ACC112 (cell line): ENCODE data around the gene ALPK3.

Source experiments
- H2AFZ ChIP-seq: fragments of 200-600 bp; sonication (generic); one replicate; pipeline ENCODE4 v1.6.0; 2017; ENCODE audit warnings: antibody characterized with exemption, low read length; ENCODE audit not compliant: unreplicated experiment
- H3K27ac ChIP-seq: fragments of 200-600 bp; sonication (generic); 2 replicates; pipeline ENCODE4 v1.5.1; 2014; ENCODE audit warnings: low read depth, mild to moderate bottlenecking, antibody characterized with exemption, low read length, moderate library complexity
- H3K27me3 ChIP-seq: fragments of 200-600 bp; sonication (generic); 2 replicates; pipeline ENCODE4 v1.6.1; 2014; ENCODE audit warnings: mild to moderate bottlenecking, antibody characterized with exemption, low read length, moderate library complexity, mixed read lengths; ENCODE audit not compliant: insufficient read depth
- H3K36me3 ChIP-seq: fragments of 200-600 bp; sonication (generic); 2 replicates; pipeline ENCODE4 v1.6.1; 2016; ENCODE audit warnings: mild to moderate bottlenecking, antibody characterized with exemption, low read length, moderate library complexity, mixed read lengths; ENCODE audit not compliant: insufficient read depth
- H3K4me1 ChIP-seq: fragments of 200-600 bp; sonication (generic); one replicate; pipeline ENCODE4 v1.6.1; 2016; ENCODE audit warnings: low read length, mixed read lengths; ENCODE audit not compliant: insufficient read depth, unreplicated experiment, control insufficient read depth
- H3K4me3 ChIP-seq: fragments of 200-600 bp; sonication (generic); 2 replicates; pipeline ENCODE4 v1.5.1; 2014; ENCODE audit warnings: mild to moderate bottlenecking, low read depth, low read length
- H3K79me2 ChIP-seq: fragments of 200-600 bp; sonication (generic); one replicate; pipeline ENCODE4 v1.6.0; 2016; ENCODE audit warnings: low read length; ENCODE audit not compliant: control insufficient read depth, unreplicated experiment, insufficient read depth

The ALPK3 gene

GRCh38 chr15:84862214-84862975 lies 45.2 kb downstream of the ALPK3 start:
- Histone ChIP-seq H3K27me3 (no peaks in the 10 kb centered on the region), H3K4me3 (no peak overlapping the region), H3K27ac (no peak overlapping the region), H3K4me1 (no peaks in the 10 kb centered on the region), H3K36me3 (no peaks in the 10 kb centered on the region), H2AFZ (no peak overlapping the region), H3K79me2 (no peaks in the 10 kb centered on the region)

GRCh38 chr15:84863565-84864443 lies 46.6 kb downstream of the ALPK3 start:
- H3K27me3 ChIP-seq, result no peaks in the 10 kb centered on the region
- H3K4me3 ChIP-seq, result no peak overlapping the region
- no peaks in the 10 kb centered on the region for H3K79me2 ChIP-seq
- no peaks in the 10 kb centered on the region for H3K4me1 ChIP-seq
- no peak overlapping the region for H2AFZ ChIP-seq
- H3K27ac ChIP-seq, result no peak overlapping the region
- H3K36me3 ChIP-seq, result no peaks in the 10 kb centered on the region

- no peaks in the 10 kb centered on the region for H3K27me3 ChIP-seq
- no peaks in the 10 kb centered on the region for H3K4me1 ChIP-seq
- no peak overlapping the region for H2AFZ ChIP-seq
- no peak overlapping the region for H3K27ac ChIP-seq
- no peaks in the 10 kb centered on the region for H3K79me2 ChIP-seq
- no peaks in the 10 kb centered on the region for H3K36me3 ChIP-seq
- H3K4me3 ChIP-seq, result no peak overlapping the region
These were observed 47.3 kb downstream of the ALPK3 start for GRCh38 chr15:84864444-84864795.

- Histone ChIP-seq H3K79me2 (no peaks in the 10 kb centered on the region), H3K27me3 (no peaks in the 10 kb centered on the region), H2AFZ (no peak overlapping the region), H3K4me3 (no peak overlapping the region), H3K4me1 (no peaks in the 10 kb centered on the region), H3K27ac (no peak overlapping the region), H3K36me3 (no peaks in the 10 kb centered on the region)
These were observed 48.0 kb downstream of the ALPK3 start for GRCh38 chr15:84865074-84865569.

- Histone ChIP-seq H3K36me3 (no peaks in the 10 kb centered on the region), H2AFZ (no peak overlapping the region), H3K4me1 (no peaks in the 10 kb centered on the region), H3K27me3 (no peaks in the 10 kb centered on the region; the same call in 1 of the 2 replicates), H3K4me3 (no peak overlapping the region), H3K79me2 (no peaks in the 10 kb centered on the region), H3K27ac (no peak overlapping the region)
These were observed 51.1 kb downstream of the ALPK3 start for GRCh38 chr15:84868037-84868880.

- Histone ChIP-seq H2AFZ (no peak overlapping the region), H3K79me2 (no peaks in the 10 kb centered on the region), H3K27me3 (no peaks in the 10 kb centered on the region; the same call in 1 of the 2 replicates), H3K36me3 (no peaks in the 10 kb centered on the region), H3K4me1 (no peaks in the 10 kb centered on the region), H3K27ac (no peak overlapping the region), H3K4me3 (no peak overlapping the region)
These were observed 52.4 kb downstream of the ALPK3 start for GRCh38 chr15:84869510-84869909.

GRCh38 chr15:84871428-84871985 lies 54.4 kb downstream of the ALPK3 start:
- Histone ChIP-seq H2AFZ (no peak overlapping the region), H3K27me3 (no peaks in the 10 kb centered on the region; the same call in 1 of the 2 replicates), H3K4me3 (no peak overlapping the region), H3K4me1 (no peaks in the 10 kb centered on the region), H3K36me3 (no peaks in the 10 kb centered on the region), H3K27ac (no peak overlapping the region), H3K79me2 (no peaks in the 10 kb centered on the region)

GRCh38 chr15:84872009-84872910 lies 55.1 kb downstream of the ALPK3 start:
- H3K4me1 ChIP-seq, result no peaks in the 10 kb centered on the region
- H3K79me2 ChIP-seq, result no peaks in the 10 kb centered on the region
- no peaks in the 10 kb centered on the region for H3K36me3 ChIP-seq
- no peak overlapping the region for H3K27ac ChIP-seq
- H3K27me3 ChIP-seq, result no peaks in the 10 kb centered on the region; the same call in 1 of the 2 replicates
- H3K4me3 ChIP-seq, result no peak overlapping the region
- H2AFZ ChIP-seq, result no peak overlapping the region

GRCh38 chr15:84873997-84874396 lies 56.8 kb downstream of the ALPK3 start:
- no peaks in the 10 kb centered on the region for H3K4me1 ChIP-seq
- H2AFZ ChIP-seq, result no peak overlapping the region
- no peak overlapping the region for H3K4me3 ChIP-seq
- H3K79me2 ChIP-seq, result no peaks in the 10 kb centered on the region
- no peak overlapping the region for H3K27ac ChIP-seq
- no peaks in the 10 kb centered on the region for H3K36me3 ChIP-seq
- no peaks in the 10 kb centered on the region; the same call in 1 of the 2 replicates for H3K27me3 ChIP-seq
